Heart right ventricle (tissue), 16 donors: ENCODE data around the gene FEM1C. TPM values are rescaled to one million over a fixed set of nuclear protein-coding genes. Genes with fewer than 3 reads are reported as not detected.

Experiments
- ATAC-seq, 8 donors: fragments of 200-7000 bp; cut with Tn5 transposase; one replicate each; pipeline ENCODE4 v1.9.1; 2020; ENCODE audit warnings: mild to moderate bottlenecking in 8 of 8, moderate library complexity in 8 of 8, moderate number of reproducible peaks in 1 of 8
- DNase-seq, 2 donors: peaks; one replicate each; pipeline ENCODE4 v3.0.0-alpha.2; 2020
- H3K27ac ChIP-seq, 10 donors: fragments of 200-600 bp; sonication (generic) in 2 of 10; one replicate each; pipeline versions ENCODE4 v1.5.0 to v1.8.0; 2020 to 2022; ENCODE audit warnings: mild to moderate bottlenecking in 3 of 10
- H3K27me3 ChIP-seq, 7 donors: fragments of 200-600 bp; one replicate each; pipeline ENCODE4 v1.8.0; 2021 to 2022; ENCODE audit warnings: mild to moderate bottlenecking in 2 of 7
- H3K36me3 ChIP-seq, 9 donors: fragments of 200-600 bp; sonication (generic) in 1 of 9; one replicate each; pipeline versions ENCODE4 v1.5.0 to v1.8.0; 2020 to 2022; ENCODE audit warnings: mild to moderate bottlenecking in 2 of 9
- H3K4me1 ChIP-seq, 9 donors: fragments of 200-600 bp; sonication (generic) in 1 of 9; one replicate each; pipeline versions ENCODE4 v1.5.0 to v1.8.0; 2020 to 2022; ENCODE audit warnings: mild to moderate bottlenecking in 4 of 9
- H3K4me3 ChIP-seq, 10 donors: fragments of 200-600 bp; sonication (generic) in 2 of 10; one replicate each; pipeline versions ENCODE4 v1.5.0 to v1.8.0; 2020 to 2022; ENCODE audit warnings: mild to moderate bottlenecking in 7 of 10, moderate library complexity in 2 of 10
- H3K9me3 ChIP-seq, 11 donors: fragments of 200-600 bp in 10 of 11; sonication (generic) in 2 of 11; one replicate each; pipeline versions ENCODE4 v1.5.0 to v1.8.0; 2013 to 2022; ENCODE audit warnings: mild to moderate bottlenecking in 2 of 11, control low read depth in 1 of 11, moderate library complexity in 1 of 11
- WGBS, 2 donors: extraction: QIAGEN DNeasy Blood & Tissue Kit; methylation state at CpG; one replicate each; pipeline ENCODE4 v1.1.7; 2013; ENCODE audit warnings: inconsistent platforms in 1 of 2; 5-methylcytosine and 5-hydroxymethylcytosine counted together
- intact Hi-C, 10 donors: fragments of 100-400 bp; cut with DNase I; formaldehyde crosslinking; loops; one replicate each; pipeline versions ENCODE4 v1.11.1 to v1.14.2; 2022
- polyA plus RNA-seq, 2 donors: library from polyadenylated mRNA; stranded (reverse); fragments of 200-250 nt; gene quantifications; one replicate each; pipeline ENCODE4 v1.2.3, GENCODE V29; 2013
- total RNA-seq, 10 donors: library from RNA; stranded (reverse); fragmentation: NEBNext Ultra II Directional in 3 of 10; extraction: Animal tissue kit (Norgen Biotek cat#: 25700) in 3 of 10; gene quantifications; one replicate each; pipeline versions ENCODE4 v1.2.1 to v1.2.4, GENCODE V29; 2021 to 2023
- TF ChIP-seq, protein P1 (sequence below), 9 donors: fragments of 200-600 bp; sonication (generic) in 2 of 9; IDR thresholded peaks; one replicate each; pipeline versions ENCODE4 v1.5.0 to v1.8.0; 2021 to 2022; ENCODE audit warnings: antibody characterized with exemption in 9 of 9, mild to moderate bottlenecking in 5 of 9, moderate library complexity in 1 of 9
- donor health status: Arrhythmogenic right ventricular cardiomyopathy.
- donor health status: ischemic (EF 13 %, LVEDD 7.1; RV severe dilation, severe dysfunction).
- donor health status: healthy with polysubstance abuse.
- donor health status: DM: no; HTN: yes; CAD: no.
- donor health status: DM: no; HTN: no; CAD: no.
- donor health status: ischemic (EF 25% LVEDD 6.9; RV normal size, moderate dysfunction).
- donor health status: ischemic (EF 25% LVEDD 5.7; RV mildly dilated, moderate dysfunction).
- donor health status: healthy.
- donor health status: DM: yes; HTN: yes; CAD: no.
- donor health status: Ischemic cardiomyopathy.
- donor health status: ischemic (EF 35%, LVEDD 5.7; RV mildly dilated, moderate dysfunction).
- donor health status: nonischemic (EF 11% LVEDD 7.7; RV severe dilation, severe dysfunction).
- donor health status: DM: yes; HTN: yes; CAD: no.
- donor health status: PGD.
- donor health status: ischemic (EF 29% LVEDD 5.4; RV normal size, mild dysfunction).
- donor health status: nonischemic (EF 23%, LVEDD 6.1; RV moderate dilation, normal function).

Gene FEM1C
- total and polyA plus RNA-seq, 12 donors = 17.8 to 72.2 (median 53.9) TPM

GRCh38 chr5:115489733-115490132 is 54.8 kb downstream of the FEM1C start:
- TF ChIP-seq, protein P1, sequence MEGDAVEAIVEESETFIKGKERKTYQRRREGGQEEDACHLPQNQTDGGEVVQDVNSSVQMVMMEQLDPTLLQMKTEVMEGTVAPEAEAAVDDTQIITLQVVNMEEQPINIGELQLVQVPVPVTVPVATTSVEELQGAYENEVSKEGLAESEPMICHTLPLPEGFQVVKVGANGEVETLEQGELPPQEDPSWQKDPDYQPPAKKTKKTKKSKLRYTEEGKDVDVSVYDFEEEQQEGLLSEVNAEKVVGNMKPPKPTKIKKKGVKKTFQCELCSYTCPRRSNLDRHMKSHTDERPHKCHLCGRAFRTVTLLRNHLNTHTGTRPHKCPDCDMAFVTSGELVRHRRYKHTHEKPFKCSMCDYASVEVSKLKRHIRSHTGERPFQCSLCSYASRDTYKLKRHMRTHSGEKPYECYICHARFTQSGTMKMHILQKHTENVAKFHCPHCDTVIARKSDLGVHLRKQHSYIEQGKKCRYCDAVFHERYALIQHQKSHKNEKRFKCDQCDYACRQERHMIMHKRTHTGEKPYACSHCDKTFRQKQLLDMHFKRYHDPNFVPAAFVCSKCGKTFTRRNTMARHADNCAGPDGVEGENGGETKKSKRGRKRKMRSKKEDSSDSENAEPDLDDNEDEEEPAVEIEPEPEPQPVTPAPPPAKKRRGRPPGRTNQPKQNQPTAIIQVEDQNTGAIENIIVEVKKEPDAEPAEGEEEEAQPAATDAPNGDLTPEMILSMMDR (IDR thresholded peaks at IDR 0.05) = no peak
- Histone ChIP-seq H3K27me3 (no peaks in the 10 kb centered on the region), H3K9me3 (no peaks in the 10 kb centered on the region), H3K4me3 (no peak overlapping the region), H3K36me3 (no peaks in the 10 kb centered on the region), H3K27ac (no peak overlapping the region), H3K4me1 (peaks cover 3 to 17% (median 8%) of the 10 kb centered on the region in 9 donors)
- ATAC-seq = no peak
- intact Hi-C loops = no loop called here
- no peak for DNase-seq

- H3K27ac ChIP-seq = no peak overlapping the region
- H3K36me3 ChIP-seq = no peaks in the 10 kb centered on the region
- H3K4me1 ChIP-seq = peaks cover 0 to 11% (median 0%) of the 10 kb centered on the region in 9 donors
- no peaks in the 10 kb centered on the region for H3K27me3 ChIP-seq
- TF ChIP-seq, protein P1 (IDR thresholded peaks at IDR 0.05) = no peak
- no peaks in the 10 kb centered on the region for H3K9me3 ChIP-seq
- H3K4me3 ChIP-seq = no peak overlapping the region
- DNase-seq = no peak
- ATAC-seq = no peak
- intact Hi-C loops = no loop called here
These were observed 56.8 kb downstream of the FEM1C start for GRCh38 chr5:115487756-115488155.

DNA sequence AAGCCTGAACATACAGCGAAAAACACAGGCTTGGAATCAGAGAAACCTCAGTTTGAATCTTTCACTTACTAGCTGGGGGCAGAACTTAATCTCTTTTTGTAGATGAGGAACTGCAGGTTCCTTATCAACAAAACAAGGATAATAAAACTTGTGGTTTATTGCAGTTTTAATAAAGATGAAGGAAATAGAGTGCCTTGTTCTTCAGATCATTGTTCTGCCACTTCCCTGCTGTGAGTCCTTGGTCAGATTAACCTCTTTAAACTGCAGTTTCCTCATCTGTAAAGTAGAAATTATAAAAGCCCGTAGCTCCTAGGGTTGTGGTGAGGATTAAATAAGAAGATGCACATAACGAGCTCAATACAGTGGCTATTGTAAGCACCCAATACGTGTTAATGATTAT is 57.4 kb downstream of the FEM1C start:
- Histone ChIP-seq H3K4me3 (no peak overlapping the region), H3K27me3 (no peaks in the 10 kb centered on the region), H3K27ac (no peak overlapping the region), H3K4me1 (peaks cover 0 to 11% (median 0%) of the 10 kb centered on the region in 9 donors), H3K9me3 (no peaks in the 10 kb centered on the region), H3K36me3 (no peaks in the 10 kb centered on the region)
- TF ChIP-seq, protein P1 (IDR thresholded peaks at IDR 0.05) = no peak
- DNase-seq (no peak), ATAC-seq (no peak)
- intact Hi-C loops = no loop called here
- 76% methylated on average over 4 of the region's 4 CpGs for WGBS, 2 donors

- Histone ChIP-seq H3K36me3 (no peaks in the 10 kb centered on the region), H3K4me1 (peaks cover 0 to 11% (median 0%) of the 10 kb centered on the region in 9 donors), H3K27ac (no peak overlapping the region), H3K4me3 (no peak overlapping the region), H3K9me3 (no peaks in the 10 kb centered on the region), H3K27me3 (no peaks in the 10 kb centered on the region)
- TF ChIP-seq, protein P1 (IDR thresholded peaks at IDR 0.05) = no peak
- no peak for DNase-seq
- no peak for ATAC-seq
- 95 to 99% methylated on average over 2 of the region's 2 CpGs for WGBS, 2 donors
- intact Hi-C loops = no loop called here
These were observed 57.8 kb downstream of the FEM1C start for GRCh38 chr5:115486728-115487127.
